Measurements from ENCODE around the gene PRPF6. TPM values are rescaled to one million over a fixed set of nuclear protein-coding genes. Genes with fewer than 3 reads are reported as not detected.

The PRPF6 gene
- total RNA-seq, 1 donor from 2014 or later: 52.6 TPM

DNA sequence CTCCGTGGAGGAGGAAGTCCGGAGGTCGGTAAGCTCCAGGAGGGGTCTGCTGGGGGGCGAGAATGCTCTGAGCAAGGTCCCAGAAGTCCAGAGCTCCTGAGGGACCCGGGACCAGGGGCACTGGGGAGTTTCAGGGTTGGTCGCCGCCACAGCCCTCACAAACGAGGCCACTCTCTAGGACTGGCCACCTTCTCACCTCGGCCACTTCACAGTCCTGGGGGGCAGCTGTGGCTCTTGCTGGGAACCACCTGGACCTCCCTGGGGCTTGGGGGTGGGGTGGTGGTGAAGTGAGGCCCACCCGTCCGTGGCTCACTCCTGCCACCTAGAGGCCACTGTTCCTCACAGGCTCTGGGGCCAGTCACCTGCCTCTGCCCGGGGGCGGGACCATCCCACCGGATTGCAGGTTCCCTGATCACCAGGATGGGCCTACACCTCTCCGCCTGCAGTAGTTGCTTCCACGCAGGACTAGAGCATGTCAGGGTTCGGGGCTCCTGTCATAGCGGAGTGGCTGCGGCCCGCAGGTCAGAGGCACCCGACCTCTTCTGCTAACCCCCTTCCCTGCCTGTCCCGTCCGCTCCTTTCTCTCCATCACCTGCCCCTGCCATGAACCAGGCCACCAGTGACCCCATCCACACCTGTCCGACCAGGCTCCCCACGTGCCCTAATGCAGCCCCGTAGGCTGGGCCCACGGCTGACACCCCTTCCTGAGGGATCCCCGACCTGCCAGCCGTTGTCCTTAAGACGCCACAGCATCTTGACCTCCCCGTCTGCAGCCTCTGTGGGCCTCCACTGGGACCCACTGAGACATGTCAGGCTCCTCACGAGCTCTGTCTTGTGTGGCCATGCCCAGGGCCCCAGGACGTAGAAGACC, 76.9 kb downstream of the PRPF6 start:
- DNase-seq (ENCODE audit: low read depth) (no peak), FAIRE-seq (no peak)
- peak overlapping the region; percentile 3 for H3K4me2 ChIP-seq (ENCODE audit: low read length)
- H3K9ac ChIP-seq (ENCODE audit: low read length): no peak overlapping the region
- no peak overlapping the region for H3K27ac ChIP-seq (ENCODE audit: low read depth, low read length)
- TF ChIP-seq, protein P1, sequence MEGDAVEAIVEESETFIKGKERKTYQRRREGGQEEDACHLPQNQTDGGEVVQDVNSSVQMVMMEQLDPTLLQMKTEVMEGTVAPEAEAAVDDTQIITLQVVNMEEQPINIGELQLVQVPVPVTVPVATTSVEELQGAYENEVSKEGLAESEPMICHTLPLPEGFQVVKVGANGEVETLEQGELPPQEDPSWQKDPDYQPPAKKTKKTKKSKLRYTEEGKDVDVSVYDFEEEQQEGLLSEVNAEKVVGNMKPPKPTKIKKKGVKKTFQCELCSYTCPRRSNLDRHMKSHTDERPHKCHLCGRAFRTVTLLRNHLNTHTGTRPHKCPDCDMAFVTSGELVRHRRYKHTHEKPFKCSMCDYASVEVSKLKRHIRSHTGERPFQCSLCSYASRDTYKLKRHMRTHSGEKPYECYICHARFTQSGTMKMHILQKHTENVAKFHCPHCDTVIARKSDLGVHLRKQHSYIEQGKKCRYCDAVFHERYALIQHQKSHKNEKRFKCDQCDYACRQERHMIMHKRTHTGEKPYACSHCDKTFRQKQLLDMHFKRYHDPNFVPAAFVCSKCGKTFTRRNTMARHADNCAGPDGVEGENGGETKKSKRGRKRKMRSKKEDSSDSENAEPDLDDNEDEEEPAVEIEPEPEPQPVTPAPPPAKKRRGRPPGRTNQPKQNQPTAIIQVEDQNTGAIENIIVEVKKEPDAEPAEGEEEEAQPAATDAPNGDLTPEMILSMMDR (IDR thresholded peaks at IDR 0.05; ENCODE audit: insufficient read depth, low read depth, low read length): peak; percentile 53
- TF ChIP-seq EZH2 (IDR thresholded peaks at IDR 0.05; ENCODE audit: insufficient read depth, low read length): no peak
- peaks cover 8% of the 10 kb centered on the region for H3K27me3 ChIP-seq (ENCODE audit: insufficient read depth, low read length)
- no peak overlapping the region for H3K4me3 ChIP-seq (ENCODE audit: insufficient read depth, low read depth, low read length)
- H3K4me1 ChIP-seq (ENCODE audit: insufficient read depth, low read length): peaks cover 18% of the 10 kb centered on the region
- no peaks in the 10 kb centered on the region for H3K9me3 Mint-ChIP-seq (ENCODE audit: unreplicated experiment)
- H4K20me1 ChIP-seq (ENCODE audit: insufficient read depth, low read length): no peaks in the 10 kb centered on the region
- H3K36me3 ChIP-seq (ENCODE audit: insufficient read depth, low read length): no peaks in the 10 kb centered on the region
- peaks cover 6% of the 10 kb centered on the region for H3K4me1 Mint-ChIP-seq (ENCODE audit: low read depth, unreplicated experiment)
- H3K79me2 ChIP-seq (ENCODE audit: insufficient read depth, low read length): no peaks in the 10 kb centered on the region
- H3K4me3 Mint-ChIP-seq (ENCODE audit: unreplicated experiment): no peak overlapping the region
- peaks cover 10% of the 10 kb centered on the region for H3K27me3 Mint-ChIP-seq (ENCODE audit: low read depth, unreplicated experiment)
- H2AFZ ChIP-seq (ENCODE audit: low read depth, low read length): no peak overlapping the region
- no peaks in the 10 kb centered on the region for H3K36me3 Mint-ChIP-seq (ENCODE audit: low read depth, unreplicated experiment)
- no peaks in the 10 kb centered on the region for H3K9me3 ChIP-seq (ENCODE audit: insufficient read depth, low read depth, low read length)
- H3K27ac Mint-ChIP-seq (ENCODE audit: unreplicated experiment): peak overlapping the region; percentile 26

DNA sequence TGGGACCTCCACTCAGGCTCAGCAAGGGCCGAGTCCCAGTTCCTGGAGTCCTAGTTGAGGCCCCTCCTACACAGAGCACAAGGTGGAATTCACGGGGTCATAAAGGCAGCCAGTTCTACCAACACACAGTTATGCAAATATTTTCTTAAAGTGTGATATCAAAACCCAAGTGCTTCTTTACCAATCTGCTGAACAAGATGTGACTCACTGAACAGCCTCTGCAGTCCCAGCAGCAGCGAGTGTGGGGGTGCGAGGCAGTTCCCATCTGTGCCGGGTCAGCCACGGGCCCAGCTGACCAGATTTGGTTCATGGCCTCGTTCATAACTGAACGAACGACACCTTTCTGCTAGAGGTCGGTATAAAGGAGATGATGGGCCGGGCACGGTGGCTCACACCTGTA, 77.6 kb downstream of the PRPF6 start:
- no peak overlapping the region for H3K4me3 Mint-ChIP-seq (ENCODE audit: unreplicated experiment)
- no peak overlapping the region for H3K4me3 ChIP-seq (ENCODE audit: insufficient read depth, low read depth, low read length)
- no peak for FAIRE-seq
- no peaks in the 10 kb centered on the region for H3K36me3 ChIP-seq (ENCODE audit: insufficient read depth, low read length)
- peak; percentile 67 for DNase-seq (ENCODE audit: low read depth)
- H3K79me2 ChIP-seq (ENCODE audit: insufficient read depth, low read length): peaks cover 2% of the 10 kb centered on the region
- no peaks in the 10 kb centered on the region for H3K9me3 Mint-ChIP-seq (ENCODE audit: unreplicated experiment)
- H3K27me3 Mint-ChIP-seq (ENCODE audit: low read depth, unreplicated experiment): peaks cover 5% of the 10 kb centered on the region
- no peaks in the 10 kb centered on the region for H3K36me3 Mint-ChIP-seq (ENCODE audit: low read depth, unreplicated experiment)
- TF ChIP-seq, protein P1 (IDR thresholded peaks at IDR 0.05; ENCODE audit: insufficient read depth, low read depth, low read length): no peak
- no peak for TF ChIP-seq EZH2 (IDR thresholded peaks at IDR 0.05; ENCODE audit: insufficient read depth, low read length)
- no peaks in the 10 kb centered on the region for H4K20me1 ChIP-seq (ENCODE audit: insufficient read depth, low read length)
- no peak overlapping the region for H2AFZ ChIP-seq (ENCODE audit: low read depth, low read length)
- peaks cover 6% of the 10 kb centered on the region for H3K27me3 ChIP-seq (ENCODE audit: insufficient read depth, low read length)
- H3K9ac ChIP-seq (ENCODE audit: low read length): no peak overlapping the region
- peaks cover 6% of the 10 kb centered on the region for H3K4me1 Mint-ChIP-seq (ENCODE audit: low read depth, unreplicated experiment)
- H3K4me1 ChIP-seq (ENCODE audit: insufficient read depth, low read length): peaks cover 19% of the 10 kb centered on the region
- peak overlapping the region; percentile 3 for H3K4me2 ChIP-seq (ENCODE audit: low read length)
- H3K27ac Mint-ChIP-seq (ENCODE audit: unreplicated experiment): no peak overlapping the region
- H3K9me3 ChIP-seq (ENCODE audit: insufficient read depth, low read depth, low read length): no peaks in the 10 kb centered on the region
- H3K27ac ChIP-seq (ENCODE audit: low read depth, low read length): no peak overlapping the region

DNA sequence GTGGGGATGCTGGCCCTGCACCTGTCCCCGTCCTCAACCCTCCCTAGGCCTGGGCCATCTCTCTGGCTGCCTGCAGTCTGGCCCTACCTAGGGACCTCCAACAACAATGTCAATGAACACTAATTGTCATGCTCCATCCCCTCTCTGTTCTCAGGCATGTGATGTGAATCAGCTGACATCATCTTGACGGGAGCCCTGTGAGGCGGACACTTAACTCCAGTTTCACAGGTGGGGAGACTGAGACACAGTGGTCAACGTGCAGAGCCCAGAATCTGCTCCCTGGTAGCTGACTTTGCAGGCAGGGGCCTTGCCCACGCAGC, 81.3 kb downstream of the PRPF6 start:
- Mint-ChIP-seq H3K36me3 (ENCODE audit: low read depth, unreplicated experiment) (peaks cover 2% of the 10 kb centered on the region), H3K27ac (ENCODE audit: unreplicated experiment) (peak overlapping the region; percentile 35), H3K4me1 (ENCODE audit: low read depth, unreplicated experiment) (peaks cover 18% of the 10 kb centered on the region), H3K4me3 (ENCODE audit: unreplicated experiment) (peak overlapping the region; percentile 55), H3K9me3 (ENCODE audit: unreplicated experiment) (no peaks in the 10 kb centered on the region), H3K27me3 (ENCODE audit: low read depth, unreplicated experiment) (peaks cover 4% of the 10 kb centered on the region)
- Histone ChIP-seq H3K27me3 (ENCODE audit: insufficient read depth, low read length) (peaks cover 4% of the 10 kb centered on the region), H4K20me1 (ENCODE audit: insufficient read depth, low read length) (peaks cover 26% of the 10 kb centered on the region), H3K27ac (ENCODE audit: low read depth, low read length) (no peak overlapping the region), H3K36me3 (ENCODE audit: insufficient read depth, low read length) (no peaks in the 10 kb centered on the region), H3K4me2 (ENCODE audit: low read length) (peak overlapping the region; percentile 92), H2AFZ (ENCODE audit: low read depth, low read length) (peak overlapping the region; percentile 92), H3K4me3 (ENCODE audit: insufficient read depth, low read depth, low read length) (peak overlapping the region; percentile 79), H3K4me1 (ENCODE audit: insufficient read depth, low read length) (peaks cover 39% of the 10 kb centered on the region), H3K79me2 (ENCODE audit: insufficient read depth, low read length) (peaks cover 5% of the 10 kb centered on the region), H3K9ac (ENCODE audit: low read length) (peak overlapping the region; percentile 86), H3K9me3 (ENCODE audit: insufficient read depth, low read depth, low read length) (no peaks in the 10 kb centered on the region)
- DNase-seq (ENCODE audit: low read depth): no peak
- FAIRE-seq: no peak
- no peak for TF ChIP-seq EZH2 (IDR thresholded peaks at IDR 0.05; ENCODE audit: insufficient read depth, low read length)
- TF ChIP-seq, protein P1 (IDR thresholded peaks at IDR 0.05; ENCODE audit: insufficient read depth, low read depth, low read length): no peak
